ENCODE data around the gene EBF4.

The EBF4 gene

DNA sequence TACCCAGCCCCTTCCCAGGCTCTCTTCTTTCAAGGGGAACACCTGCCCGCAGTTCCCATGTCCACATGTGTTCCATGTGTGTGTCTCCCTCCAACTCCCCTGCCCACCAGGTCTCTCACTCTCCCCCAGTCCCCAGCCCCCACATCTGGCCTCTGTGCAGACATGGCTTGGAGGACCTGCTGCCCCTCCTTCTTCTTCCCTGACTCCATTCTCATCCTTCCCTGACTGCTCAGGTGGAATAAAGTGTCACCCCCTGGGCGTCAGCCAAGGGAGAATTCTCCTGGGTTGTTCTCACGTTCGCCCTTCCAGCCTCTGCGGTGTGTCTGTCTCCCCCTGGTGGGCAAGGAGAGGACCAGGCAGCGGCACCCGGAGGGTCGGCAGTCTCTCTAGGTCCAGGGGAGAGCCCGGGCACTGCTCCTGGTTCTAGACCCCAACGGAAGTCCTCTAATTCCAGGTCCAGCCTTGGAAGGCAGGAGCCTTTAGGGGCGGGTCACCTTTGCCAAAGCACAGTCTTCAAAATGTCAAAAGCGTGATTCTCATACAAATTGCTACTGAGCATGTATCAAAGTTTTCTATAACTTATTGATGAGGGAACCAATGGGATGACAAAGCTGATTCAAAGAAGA, 50.5 kb downstream of the EBF4 start:
- Histone ChIP-seq H3K27me3 (ENCODE audit: low read depth, low read length) (peaks cover 55% of the 10 kb centered on the region), H3K9ac (ENCODE audit: low read length) (peak overlapping the region; percentile 13; the same call in 1 of the 2 replicates), H3K9me3 (ENCODE audit: insufficient read depth, low read length) (no peaks in the 10 kb centered on the region), H3K79me2 (ENCODE audit: low read length) (no peaks in the 10 kb centered on the region), H2AFZ (ENCODE audit: low read depth, low read length) (peak overlapping the region; percentile 63), H3K36me3 (replicated peaks; ENCODE audit: low read depth, low read length) (no peaks in the 10 kb centered on the region), H3K4me1 (ENCODE audit: low read length) (peaks cover 20% of the 10 kb centered on the region), H3K4me2 (ENCODE audit: low read length) (peak overlapping the region; percentile 69), H3K4me3 (ENCODE audit: low read length) (peak overlapping the region; percentile 44), H3K27ac (ENCODE audit: low read length) (no peak overlapping the region), H4K20me1 (ENCODE audit: insufficient read depth, low read length) (no peaks in the 10 kb centered on the region)
- TF ChIP-seq, protein P1, sequence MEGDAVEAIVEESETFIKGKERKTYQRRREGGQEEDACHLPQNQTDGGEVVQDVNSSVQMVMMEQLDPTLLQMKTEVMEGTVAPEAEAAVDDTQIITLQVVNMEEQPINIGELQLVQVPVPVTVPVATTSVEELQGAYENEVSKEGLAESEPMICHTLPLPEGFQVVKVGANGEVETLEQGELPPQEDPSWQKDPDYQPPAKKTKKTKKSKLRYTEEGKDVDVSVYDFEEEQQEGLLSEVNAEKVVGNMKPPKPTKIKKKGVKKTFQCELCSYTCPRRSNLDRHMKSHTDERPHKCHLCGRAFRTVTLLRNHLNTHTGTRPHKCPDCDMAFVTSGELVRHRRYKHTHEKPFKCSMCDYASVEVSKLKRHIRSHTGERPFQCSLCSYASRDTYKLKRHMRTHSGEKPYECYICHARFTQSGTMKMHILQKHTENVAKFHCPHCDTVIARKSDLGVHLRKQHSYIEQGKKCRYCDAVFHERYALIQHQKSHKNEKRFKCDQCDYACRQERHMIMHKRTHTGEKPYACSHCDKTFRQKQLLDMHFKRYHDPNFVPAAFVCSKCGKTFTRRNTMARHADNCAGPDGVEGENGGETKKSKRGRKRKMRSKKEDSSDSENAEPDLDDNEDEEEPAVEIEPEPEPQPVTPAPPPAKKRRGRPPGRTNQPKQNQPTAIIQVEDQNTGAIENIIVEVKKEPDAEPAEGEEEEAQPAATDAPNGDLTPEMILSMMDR (IDR thresholded peaks at IDR 0.05; ENCODE audit: low read depth, low read length), result peak; percentile 98
- TF ChIP-seq EZH2phosphoT487 (IDR thresholded peaks at IDR 0.05; ENCODE audit: low read depth), result no peak

DNA sequence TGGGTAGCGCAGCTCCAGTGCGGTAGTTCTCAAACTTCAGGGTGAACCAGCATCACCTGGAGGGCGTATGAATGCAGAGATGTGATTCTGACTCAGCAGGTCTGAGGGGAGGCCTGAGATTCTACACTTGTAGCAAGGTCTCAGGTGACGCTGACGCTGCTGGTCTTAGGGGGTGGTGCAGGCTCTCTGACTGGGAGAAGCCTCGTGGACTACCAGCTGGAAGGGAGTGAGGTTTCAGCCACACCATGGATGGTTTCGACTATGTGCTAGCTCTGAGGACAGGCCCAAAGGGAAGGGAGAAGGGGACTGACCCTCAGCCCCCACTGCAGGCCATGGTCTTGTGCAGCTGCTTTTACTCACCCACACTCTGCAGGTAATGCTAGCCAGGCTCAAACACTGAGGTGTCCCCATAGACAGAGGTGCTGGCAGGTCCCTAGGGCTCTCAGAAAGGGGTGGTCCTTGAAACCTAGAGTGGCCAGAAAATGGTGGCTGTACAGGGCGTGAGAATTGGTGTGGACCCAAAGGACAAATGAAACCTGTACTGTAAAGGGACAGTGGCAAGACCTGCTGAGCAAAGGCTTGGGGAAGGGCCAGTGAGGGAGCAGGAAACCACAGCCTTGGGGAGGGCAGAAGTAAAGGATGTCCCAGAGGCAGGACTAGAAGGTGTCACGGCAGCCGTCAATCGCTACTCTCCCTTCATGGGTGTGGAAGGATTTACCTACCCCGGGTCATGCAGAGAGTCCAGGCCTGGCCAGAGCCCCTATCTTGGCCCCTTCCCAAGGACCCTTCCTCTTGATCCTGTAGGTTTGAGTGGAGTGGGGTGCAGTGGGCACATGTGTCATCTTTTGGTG, 52.7 kb downstream of the EBF4 start:
- no peak overlapping the region for H2AFZ ChIP-seq (ENCODE audit: low read depth, low read length)
- TF ChIP-seq, protein P1 (IDR thresholded peaks at IDR 0.05; ENCODE audit: low read depth, low read length), result no peak
- no peak for TF ChIP-seq EZH2phosphoT487 (IDR thresholded peaks at IDR 0.05; ENCODE audit: low read depth)
- no peak overlapping the region for H3K27ac ChIP-seq (ENCODE audit: low read length)
- no peaks in the 10 kb centered on the region for H4K20me1 ChIP-seq (ENCODE audit: insufficient read depth, low read length)
- peaks cover 34% of the 10 kb centered on the region for H3K4me1 ChIP-seq (ENCODE audit: low read length)
- H3K9me3 ChIP-seq (ENCODE audit: insufficient read depth, low read length), result no peaks in the 10 kb centered on the region
- H3K4me3 ChIP-seq (ENCODE audit: low read length), result no peak overlapping the region
- H3K27me3 ChIP-seq (ENCODE audit: low read depth, low read length), result peaks cover 50% of the 10 kb centered on the region
- no peaks in the 10 kb centered on the region for H3K36me3 ChIP-seq (replicated peaks; ENCODE audit: low read depth, low read length)
- no peak overlapping the region for H3K9ac ChIP-seq (ENCODE audit: low read length)
- no peaks in the 10 kb centered on the region for H3K79me2 ChIP-seq (ENCODE audit: low read length)
- H3K4me2 ChIP-seq (ENCODE audit: low read length), result no peak overlapping the region

DNA sequence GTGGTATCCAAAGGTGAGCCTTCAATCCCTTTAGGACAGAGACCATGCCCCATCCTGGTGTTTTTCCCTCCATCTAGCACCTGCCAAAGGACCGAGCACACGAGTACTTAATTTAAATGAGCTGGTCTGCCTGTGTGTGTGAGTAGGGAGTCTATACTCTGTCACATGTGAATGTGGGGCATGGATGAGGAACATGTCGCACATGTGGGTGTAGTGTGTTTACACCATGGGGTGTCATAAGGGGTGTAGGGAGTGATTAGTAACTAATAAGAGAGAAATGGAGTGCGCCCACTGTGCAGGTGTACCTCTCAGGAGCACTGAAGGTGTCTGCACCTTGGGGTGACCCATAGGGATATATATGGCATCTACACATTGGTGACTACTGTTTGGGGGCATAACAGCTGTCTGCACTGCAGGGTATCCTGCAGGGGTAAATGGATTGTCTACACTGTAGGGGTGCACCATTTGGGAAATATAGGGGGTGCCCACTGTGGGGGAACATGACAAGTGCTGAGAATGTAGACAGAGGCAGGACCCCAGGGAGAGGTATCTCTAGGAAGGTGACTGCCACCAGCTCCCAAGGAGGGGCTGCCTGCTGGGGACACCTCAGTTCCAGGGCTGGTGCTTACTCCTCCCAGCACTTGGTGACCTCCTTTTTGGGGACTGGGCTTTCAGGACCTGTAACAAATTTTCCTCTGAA, 53.5 kb downstream of the EBF4 start:
- H3K4me1 ChIP-seq (ENCODE audit: low read length), result peaks cover 34% of the 10 kb centered on the region
- H2AFZ ChIP-seq (ENCODE audit: low read depth, low read length), result no peak overlapping the region
- H3K4me2 ChIP-seq (ENCODE audit: low read length), result peak overlapping the region; percentile 7; the same call in 1 of the 2 replicates
- H3K9ac ChIP-seq (ENCODE audit: low read length), result no peak overlapping the region
- H3K27me3 ChIP-seq (ENCODE audit: low read depth, low read length), result peaks cover 47% of the 10 kb centered on the region
- no peaks in the 10 kb centered on the region for H4K20me1 ChIP-seq (ENCODE audit: insufficient read depth, low read length)
- H3K36me3 ChIP-seq (replicated peaks; ENCODE audit: low read depth, low read length), result no peaks in the 10 kb centered on the region
- H3K79me2 ChIP-seq (ENCODE audit: low read length), result no peaks in the 10 kb centered on the region
- no peaks in the 10 kb centered on the region for H3K9me3 ChIP-seq (ENCODE audit: insufficient read depth, low read length)
- TF ChIP-seq, protein P1 (IDR thresholded peaks at IDR 0.05; ENCODE audit: low read depth, low read length), result no peak
- no peak for TF ChIP-seq EZH2phosphoT487 (IDR thresholded peaks at IDR 0.05; ENCODE audit: low read depth)
- no peak overlapping the region for H3K27ac ChIP-seq (ENCODE audit: low read length)
- H3K4me3 ChIP-seq (ENCODE audit: low read length), result no peak overlapping the region
